HUES48 (cell line): Measurements from ENCODE around the gene KCNH6.

ENCODE experiments used
- H3K27ac ChIP-seq: one replicate; pipeline ENCODE4 v1.7.0; 2013; ENCODE audit warnings: low read depth, low read length, inconsistent platforms
- H3K27me3 ChIP-seq: 2 replicates; pipeline ENCODE4 v1.6.1; 2013; ENCODE audit warnings: mild to moderate bottlenecking, low read length; ENCODE audit not compliant: control insufficient read depth, insufficient read depth
- H3K36me3 ChIP-seq: 2 replicates; pipeline ENCODE4 v1.6.1; 2013; ENCODE audit warnings: low read length; ENCODE audit not compliant: control insufficient read depth, insufficient read depth
- H3K4me1 ChIP-seq: 2 replicates; pipeline ENCODE4 v1.6.1; 2013; ENCODE audit warnings: mild to moderate bottlenecking, low read length; ENCODE audit not compliant: control insufficient read depth, insufficient read depth
- H3K4me3 ChIP-seq: 2 replicates; pipeline ENCODE4 v1.5.1; 2013; ENCODE audit warnings: mild to moderate bottlenecking, low read depth, low read length
- H3K9ac ChIP-seq: 2 replicates; pipeline ENCODE4 v1.6.1; 2013; ENCODE audit warnings: mild to moderate bottlenecking, low read depth, low read length, moderate library complexity
- H3K9me3 ChIP-seq: 2 replicates; pipeline ENCODE4 v1.6.1; 2013; ENCODE audit warnings: low read length; ENCODE audit not compliant: control insufficient read depth, insufficient read depth

The KCNH6 gene

GRCh38 chr17:63529711-63530556 is 6.8 kb downstream of the KCNH6 start:
- Histone ChIP-seq H3K9ac (no peak overlapping the region), H3K27me3 (no peaks in the 10 kb centered on the region), H3K4me1 (no peaks in the 10 kb centered on the region), H3K4me3 (no peak overlapping the region), H3K27ac (no peak overlapping the region), H3K9me3 (no peaks in the 10 kb centered on the region), H3K36me3 (no peaks in the 10 kb centered on the region)

- Histone ChIP-seq H3K27ac (no peak overlapping the region), H3K9ac (no peak overlapping the region), H3K4me3 (no peak overlapping the region), H3K36me3 (no peaks in the 10 kb centered on the region), H3K4me1 (no peaks in the 10 kb centered on the region), H3K27me3 (no peaks in the 10 kb centered on the region), H3K9me3 (no peaks in the 10 kb centered on the region)
Measured at GRCh38 chr17:63530557-63531021, 7.4 kb downstream of the KCNH6 start.

- Histone ChIP-seq H3K36me3 (no peaks in the 10 kb centered on the region), H3K27ac (no peak overlapping the region), H3K4me3 (no peak overlapping the region), H3K9ac (no peak overlapping the region), H3K27me3 (no peaks in the 10 kb centered on the region), H3K4me1 (no peaks in the 10 kb centered on the region), H3K9me3 (no peaks in the 10 kb centered on the region)
Measured at GRCh38 chr17:63531022-63531965, 8.1 kb downstream of the KCNH6 start.

- H3K27me3 ChIP-seq, result peaks cover 10% of the 10 kb centered on the region
- H3K27ac ChIP-seq, result no peak overlapping the region
- H3K9me3 ChIP-seq, result no peaks in the 10 kb centered on the region
- H3K4me3 ChIP-seq, result no peak overlapping the region
- no peak overlapping the region for H3K9ac ChIP-seq
- no peaks in the 10 kb centered on the region for H3K36me3 ChIP-seq
- no peaks in the 10 kb centered on the region for H3K4me1 ChIP-seq
Measured at GRCh38 chr17:63533433-63534077, 10.4 kb downstream of the KCNH6 start.

GRCh38 chr17:63534078-63534570 is 11.0 kb downstream of the KCNH6 start:
- H3K9ac ChIP-seq, result no peak overlapping the region
- H3K36me3 ChIP-seq, result no peaks in the 10 kb centered on the region
- H3K4me3 ChIP-seq, result no peak overlapping the region
- no peak overlapping the region for H3K27ac ChIP-seq
- no peaks in the 10 kb centered on the region for H3K4me1 ChIP-seq
- peaks cover 15% of the 10 kb centered on the region for H3K27me3 ChIP-seq
- H3K9me3 ChIP-seq, result no peaks in the 10 kb centered on the region

- Histone ChIP-seq H3K27me3 (peaks cover 21% of the 10 kb centered on the region), H3K36me3 (no peaks in the 10 kb centered on the region), H3K9ac (no peak overlapping the region), H3K4me1 (no peaks in the 10 kb centered on the region), H3K4me3 (no peak overlapping the region), H3K27ac (no peak overlapping the region), H3K9me3 (no peaks in the 10 kb centered on the region)
Measured at GRCh38 chr17:63534816-63535455, 11.8 kb downstream of the KCNH6 start.

GRCh38 chr17:63535640-63536039 is 12.5 kb downstream of the KCNH6 start:
- Histone ChIP-seq H3K9ac (no peak overlapping the region), H3K27me3 (peaks cover 21% of the 10 kb centered on the region), H3K36me3 (no peaks in the 10 kb centered on the region), H3K9me3 (no peaks in the 10 kb centered on the region), H3K27ac (no peak overlapping the region), H3K4me3 (no peak overlapping the region), H3K4me1 (no peaks in the 10 kb centered on the region)

- no peak overlapping the region for H3K27ac ChIP-seq
- H3K4me1 ChIP-seq, result no peaks in the 10 kb centered on the region
- peaks cover 21% of the 10 kb centered on the region for H3K27me3 ChIP-seq
- H3K9ac ChIP-seq, result no peak overlapping the region
- no peaks in the 10 kb centered on the region for H3K9me3 ChIP-seq
- no peak overlapping the region for H3K4me3 ChIP-seq
- H3K36me3 ChIP-seq, result no peaks in the 10 kb centered on the region
Measured at GRCh38 chr17:63537001-63537400, 13.8 kb downstream of the KCNH6 start.

- H3K9ac ChIP-seq, result no peak overlapping the region
- H3K36me3 ChIP-seq, result no peaks in the 10 kb centered on the region
- H3K4me1 ChIP-seq, result no peaks in the 10 kb centered on the region
- peaks cover 21% of the 10 kb centered on the region for H3K27me3 ChIP-seq
- H3K9me3 ChIP-seq, result no peaks in the 10 kb centered on the region
- peak overlapping the region; percentile 48 for H3K4me3 ChIP-seq
- no peak overlapping the region for H3K27ac ChIP-seq
Measured at GRCh38 chr17:63537991-63538692, 15.0 kb downstream of the KCNH6 start.
